ENCODE data around the gene ELOA. TPM values are rescaled to one million over a fixed set of nuclear protein-coding genes. Genes with fewer than 3 reads are reported as not detected.
A peak's percentile ranks its signal among the peaks of the same experiment; 100 is the strongest.

The ELOA gene
- total RNA-seq, 3 donors from 2014 or later (not counting 1 experiment from before 2014, with no cell fraction given), result 28.7 to 48.2 (median 36.9) TPM

- no peaks in the 10 kb centered on the region for H3K36me3 Mint-ChIP-seq
- H3K27me3 Mint-ChIP-seq (ENCODE audit: low read depth in 2 of 2), result no peaks in the 10 kb centered on the region
- DNase-seq (no peak), ATAC-seq (no peak)
- Histone ChIP-seq H3K27ac (ENCODE audit: low read length) (no peak overlapping the region), H3K27me3 (ENCODE audit: control insufficient read depth, insufficient read depth, low read length) (no peaks in the 10 kb centered on the region), H3K9me3 (ENCODE audit: control insufficient read depth, insufficient read depth, low read length) (no peaks in the 10 kb centered on the region), H3K4me1 (ENCODE audit: control insufficient read depth, insufficient read depth, low read length) (no peaks in the 10 kb centered on the region), H3K36me3 (ENCODE audit: control insufficient read depth, insufficient read depth, low read length) (no peaks in the 10 kb centered on the region), H3K4me3 (ENCODE audit: low read length) (no peak overlapping the region)
- no peaks in the 10 kb centered on the region for H3K4me1 Mint-ChIP-seq
- H3K4me3 Mint-ChIP-seq, result no peak overlapping the region
- WGBS (ENCODE audit: insufficient coverage), result 92% methylated on average over 7 of the region's 7 CpGs
- H3K27ac Mint-ChIP-seq, result no peak overlapping the region
- intact Hi-C loops (cut with micrococcal nuclease), result no loop called here
- TF ChIP-seq CTCF (IDR thresholded peaks at IDR 0.05), result no peak
- no peaks in the 10 kb centered on the region for H3K9me3 Mint-ChIP-seq
Measured at GRCh38 chr1:23736437-23737134, 6.7 kb upstream of the ELOA start.

GRCh38 chr1:23741609-23742008, 1.7 kb upstream of the ELOA start:
- peaks cover 16% of the 10 kb centered on the region for H3K4me1 ChIP-seq (ENCODE audit: control insufficient read depth, insufficient read depth, low read length)
- Mint-ChIP-seq H3K4me1 (peaks cover 28 to 32% of the 10 kb centered on the region in 2 donors), H3K36me3 (no peaks in the 10 kb centered on the region), H3K9me3 (no peaks in the 10 kb centered on the region), H3K4me3 (peak overlapping the region; percentile 94), H3K27me3 (ENCODE audit: low read depth in 2 of 2) (no peaks in the 10 kb centered on the region), H3K27ac (peak overlapping the region; percentile 86 to 88)
- ATAC-seq, result no peak
- H3K36me3 ChIP-seq (ENCODE audit: control insufficient read depth, insufficient read depth, low read length), result no peaks in the 10 kb centered on the region
- no peaks in the 10 kb centered on the region for H3K27me3 ChIP-seq (ENCODE audit: control insufficient read depth, insufficient read depth, low read length)
- WGBS (ENCODE audit: insufficient coverage), result 73% methylated on average over 3 of the region's 5 CpGs
- no peak for DNase-seq
- intact Hi-C loops (cut with micrococcal nuclease), result no loop called here
- no peak overlapping the region for H3K27ac ChIP-seq (ENCODE audit: low read length)
- no peak overlapping the region for H3K4me3 ChIP-seq (ENCODE audit: low read length)
- TF ChIP-seq CTCF (IDR thresholded peaks at IDR 0.05), result no peak
- H3K9me3 ChIP-seq (ENCODE audit: control insufficient read depth, insufficient read depth, low read length), result no peaks in the 10 kb centered on the region

GRCh38 chr1:23742670-23743286, 493 bp upstream of the ELOA start:
- Histone ChIP-seq H3K4me1 (ENCODE audit: control insufficient read depth, insufficient read depth, low read length) (peaks cover 16% of the 10 kb centered on the region), H3K27me3 (ENCODE audit: control insufficient read depth, insufficient read depth, low read length) (no peaks in the 10 kb centered on the region), H3K9me3 (ENCODE audit: control insufficient read depth, insufficient read depth, low read length) (no peaks in the 10 kb centered on the region), H3K4me3 (ENCODE audit: low read length) (peak overlapping the region; percentile 71), H3K27ac (ENCODE audit: low read length) (peak overlapping the region; percentile 78), H3K36me3 (ENCODE audit: control insufficient read depth, insufficient read depth, low read length) (no peaks in the 10 kb centered on the region)
- intact Hi-C loops (cut with micrococcal nuclease), result no loop called here
- H3K9me3 Mint-ChIP-seq, result no peaks in the 10 kb centered on the region
- no peaks in the 10 kb centered on the region for H3K36me3 Mint-ChIP-seq
- 10% methylated on average over 28 of the region's 28 CpGs for WGBS (ENCODE audit: insufficient coverage)
- peak overlapping the region; percentile 94 for H3K4me3 Mint-ChIP-seq
- TF ChIP-seq CTCF (IDR thresholded peaks at IDR 0.05), result no peak
- ATAC-seq (peak; percentile 19 to 41 (median 31)), DNase-seq (no peak)
- H3K27ac Mint-ChIP-seq, result peak overlapping the region; percentile 86 to 88
- peaks cover 39 to 44% of the 10 kb centered on the region in 2 donors for H3K4me1 Mint-ChIP-seq
- H3K27me3 Mint-ChIP-seq (ENCODE audit: low read depth in 2 of 2), result no peaks in the 10 kb centered on the region

Measured in natural killer cell (primary cell).